HG03097 (cell line): Measurements from ENCODE around the gene PANX2.
"Not testable (repeated sequence)": the region's sequence is repeated elsewhere in the genome, so short reads cannot be mapped to it uniquely, and the experiment has no call there.

Experiments used
- ATAC-seq: cut with Tn5 transposase; IDR thresholded peaks from one replicate; pipeline ENCODE4 v1.9.1; 2021; ENCODE audit not compliant: unreplicated experiment, low FRiP score

Gene PANX2

DNA sequence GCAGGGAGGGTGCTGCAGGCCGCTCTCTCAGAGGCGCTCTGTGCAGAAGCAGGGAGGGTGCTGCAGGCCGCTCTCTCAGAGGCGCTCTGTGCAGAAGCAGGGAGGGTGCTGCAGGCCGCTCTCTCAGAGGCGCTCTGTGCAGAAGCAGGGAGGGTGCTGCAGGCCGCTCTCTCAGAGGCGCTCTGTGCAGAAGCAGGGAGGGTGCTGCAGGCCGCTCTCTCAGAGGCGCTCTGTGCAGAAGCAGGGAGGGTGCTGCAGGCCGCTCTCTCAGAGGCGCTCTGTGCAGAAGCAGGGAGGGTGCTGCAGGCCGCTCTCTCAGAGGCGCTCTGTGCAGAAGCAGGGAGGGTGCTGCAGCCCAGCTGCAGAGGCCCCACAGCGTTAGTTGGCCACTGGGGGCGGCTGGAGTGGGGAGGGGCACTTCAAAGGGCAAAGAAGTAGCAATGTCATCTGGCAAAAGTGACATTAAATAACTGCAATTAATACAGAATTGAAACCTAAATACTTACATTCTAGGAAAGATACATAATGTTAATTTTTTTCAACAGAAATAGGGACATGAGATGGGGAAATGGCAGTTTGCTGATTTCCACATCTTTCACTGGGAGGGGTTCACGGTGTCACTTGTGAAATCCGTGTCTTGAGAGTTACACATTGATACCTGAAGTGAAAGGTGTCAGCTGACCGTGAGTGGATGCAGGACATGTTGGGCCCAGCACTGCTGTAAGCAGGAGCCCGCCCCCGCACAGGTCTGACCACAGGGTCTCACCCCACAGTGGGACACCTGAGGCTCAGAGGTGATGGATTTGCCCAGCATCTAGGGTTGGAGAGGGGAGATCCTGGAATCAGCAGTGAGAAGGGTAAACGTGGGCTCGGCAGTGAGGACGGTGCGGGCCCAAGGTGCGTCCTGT is 23.0 kb upstream of the PANX2 start:
- ATAC-seq = not testable (repeated sequence)

DNA sequence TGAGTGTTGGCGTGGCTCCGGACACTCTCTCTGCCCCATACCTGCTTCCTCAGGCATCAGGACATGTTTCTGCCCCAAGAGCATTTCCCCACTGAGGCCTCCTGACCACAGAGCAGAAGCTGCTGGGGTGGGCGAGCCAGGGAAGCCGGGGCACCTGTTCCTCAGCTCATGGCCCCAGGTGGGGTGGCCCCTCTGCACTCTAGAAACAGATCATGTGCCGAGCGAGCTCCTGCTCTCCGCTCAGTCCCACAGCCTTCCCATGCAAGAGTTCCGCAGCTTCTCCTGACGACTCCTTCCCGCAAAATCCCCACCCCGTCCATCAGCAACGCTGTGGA is 22.4 kb upstream of the PANX2 start:
- no peak for ATAC-seq

GRCh38 chr22:50148991-50149721 is 21.4 kb upstream of the PANX2 start:
- ATAC-seq = no peak

DNA sequence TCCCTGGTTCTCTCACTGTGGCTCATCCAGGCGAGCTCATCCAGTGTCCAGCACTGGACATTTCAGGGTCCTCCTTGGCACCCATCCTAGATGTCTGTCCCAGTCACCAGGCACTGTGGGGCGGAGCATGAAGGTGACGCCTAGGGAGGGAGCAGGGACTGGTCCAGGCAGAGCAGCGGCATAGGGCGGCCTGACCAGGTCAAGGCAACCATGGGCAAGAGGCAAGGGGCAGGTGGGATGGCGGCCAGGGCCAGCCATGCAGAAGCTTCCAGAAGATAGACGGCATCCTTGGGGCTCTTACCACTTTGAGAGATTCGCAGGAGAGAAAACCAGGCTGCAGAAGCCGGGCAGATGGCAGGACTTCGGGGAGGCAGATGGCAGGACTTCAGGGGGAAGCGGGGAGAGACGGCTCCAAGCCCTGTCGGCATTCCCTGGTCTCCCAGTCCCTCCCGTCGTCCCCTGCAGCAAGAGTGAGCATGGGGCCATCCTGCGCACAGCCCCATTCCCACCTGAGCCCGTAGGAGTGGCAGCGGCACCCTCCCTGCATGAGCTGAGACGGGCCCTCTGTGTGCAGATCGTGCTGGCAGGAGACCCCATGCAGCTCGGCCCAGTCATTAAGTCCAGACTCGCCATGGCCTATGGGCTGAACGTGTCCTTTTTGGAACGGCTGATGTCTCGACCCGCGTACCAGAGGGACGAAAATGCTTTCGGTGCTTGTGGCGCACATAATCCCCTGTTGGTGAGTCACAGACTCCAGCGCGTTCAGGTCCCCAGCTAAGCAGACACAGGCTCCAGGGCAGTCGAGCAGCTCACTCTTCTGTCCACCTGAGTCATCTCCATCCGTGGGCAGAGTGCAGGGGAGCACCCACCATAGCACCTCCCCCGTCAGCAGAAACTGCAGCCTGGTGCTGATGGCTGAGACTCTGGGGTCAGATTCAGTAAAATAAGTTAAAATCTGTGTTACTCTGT is 20.1 kb upstream of the PANX2 start:
- no peak for ATAC-seq

- ATAC-seq = no peak
These were observed 18.7 kb upstream of the PANX2 start for GRCh38 chr22:50151571-50152537.

GRCh38 chr22:50153056-50153755 is 17.3 kb upstream of the PANX2 start:
- ATAC-seq = no peak

DNA sequence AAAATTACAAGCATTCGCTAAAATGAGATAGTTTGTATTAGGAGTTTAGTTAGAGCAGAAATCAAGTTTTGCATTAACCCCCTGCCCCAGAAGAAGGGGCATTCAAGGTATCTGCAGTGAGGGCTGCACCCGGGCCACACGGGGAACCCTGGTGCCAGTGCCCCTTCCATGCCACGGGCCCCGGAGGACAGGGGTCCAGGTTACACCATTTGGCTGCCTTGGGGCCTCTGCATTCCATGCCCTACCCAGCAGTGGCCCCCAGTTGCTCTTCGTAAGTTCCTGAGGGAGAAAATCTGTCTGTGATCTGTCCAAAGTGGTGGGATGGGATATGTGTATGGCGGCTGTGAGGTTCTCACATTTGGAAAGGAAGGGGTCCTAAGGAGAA is 16.8 kb upstream of the PANX2 start:
- ATAC-seq = no peak

DNA sequence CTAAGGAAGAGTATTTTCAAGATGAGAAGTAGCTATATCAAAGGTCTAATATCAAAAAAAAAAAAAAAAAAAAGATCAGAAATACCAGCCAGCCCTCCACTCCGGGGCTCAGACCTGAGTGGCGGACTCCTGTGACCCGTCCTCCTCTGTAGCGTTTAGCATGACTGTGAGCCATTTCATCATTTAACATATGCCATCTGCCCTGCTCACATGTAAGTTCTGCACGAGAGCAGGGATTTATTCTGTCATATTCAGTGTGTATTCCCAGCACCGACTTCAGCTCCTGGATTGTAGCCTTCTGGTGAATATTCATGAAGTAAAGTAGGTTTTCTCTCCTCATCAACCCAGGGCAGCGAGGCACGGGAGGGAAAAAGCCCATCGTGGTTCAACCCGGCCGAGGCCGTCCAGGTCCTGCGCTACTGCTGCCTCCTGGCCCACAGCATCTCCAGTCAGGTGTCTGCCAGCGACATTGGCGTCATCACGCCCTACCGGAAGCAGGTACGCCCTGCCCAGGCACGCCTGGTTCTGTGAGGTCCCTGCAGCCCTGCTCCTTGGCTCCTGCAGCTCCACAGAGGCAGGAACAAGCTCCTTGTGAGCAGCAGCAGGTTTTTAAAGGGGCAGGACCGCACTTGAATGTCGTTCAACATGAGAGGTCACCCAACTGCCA is 12.7 kb upstream of the PANX2 start:
- no peak for ATAC-seq

GRCh38 chr22:50160947-50161346 is 9.6 kb upstream of the PANX2 start:
- no peak for ATAC-seq

GRCh38 chr22:50161508-50162390 is 8.8 kb upstream of the PANX2 start:
- no peak for ATAC-seq

DNA sequence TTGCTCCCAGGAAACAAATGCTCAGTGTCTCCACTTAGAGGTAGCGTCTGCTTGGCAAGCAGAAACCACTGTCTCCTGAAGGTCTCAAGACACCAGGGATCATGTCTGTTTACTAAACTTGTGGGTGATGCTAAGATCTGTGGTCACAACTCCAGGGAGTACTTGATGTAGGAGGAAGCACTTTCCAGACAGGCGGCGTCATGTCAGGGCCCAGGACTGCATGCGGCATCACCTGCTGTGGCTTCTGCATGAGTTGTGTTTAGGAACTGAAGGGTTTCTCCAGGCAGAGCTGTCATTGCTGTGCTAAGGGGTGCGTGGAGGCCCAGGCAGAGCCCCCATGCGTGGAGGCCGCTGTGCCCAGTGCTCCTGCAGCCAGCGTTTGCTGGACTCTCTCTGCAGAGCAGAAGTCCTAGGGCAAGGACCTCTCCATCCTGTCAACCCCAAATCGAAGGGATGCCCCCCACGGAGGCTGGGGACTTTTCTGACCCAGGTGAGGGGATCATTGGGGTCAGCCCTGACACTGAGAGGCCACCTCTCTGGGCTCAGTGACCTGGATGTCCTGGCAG is 8.1 kb upstream of the PANX2 start:
- ATAC-seq = no peak

GRCh38 chr22:50165436-50166123 is 5.0 kb upstream of the PANX2 start:
- ATAC-seq = no peak

GRCh38 chr22:50167689-50168489 is 2.6 kb upstream of the PANX2 start:
- ATAC-seq = no peak

DNA sequence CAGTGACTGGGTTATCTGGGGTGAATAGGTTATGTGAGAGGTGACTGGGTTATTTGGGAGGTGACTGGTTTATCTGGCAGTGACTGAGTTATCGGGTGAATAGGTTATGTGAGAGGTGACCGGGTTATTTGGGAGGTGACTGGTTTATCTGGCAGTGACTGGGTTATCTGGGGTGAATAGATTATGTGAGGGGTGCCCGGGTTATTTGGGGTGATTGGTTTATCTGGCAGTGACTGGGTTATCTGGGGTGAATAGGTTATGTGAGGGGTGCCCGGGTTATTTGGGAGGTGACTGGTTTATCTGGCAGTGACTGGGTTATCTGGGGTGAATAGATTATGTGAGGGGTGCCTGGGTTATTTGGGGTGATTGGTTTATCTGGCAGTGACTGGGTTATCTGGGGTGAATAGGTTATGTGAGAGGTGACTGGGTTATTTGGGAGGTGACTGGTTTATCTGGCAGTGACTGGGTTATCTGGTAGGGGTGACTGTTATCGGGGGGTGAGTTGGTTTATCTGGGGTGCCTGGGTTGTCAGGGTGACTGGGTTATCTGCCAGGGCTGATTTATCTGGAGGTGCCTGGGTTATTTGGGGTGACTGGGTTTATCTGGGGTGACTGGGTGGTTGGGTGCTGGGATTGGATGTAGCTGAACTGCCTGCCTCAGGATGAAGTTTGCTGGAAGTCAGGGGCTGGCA is 1.9 kb upstream of the PANX2 start:
- ATAC-seq = not testable (repeated sequence)

DNA sequence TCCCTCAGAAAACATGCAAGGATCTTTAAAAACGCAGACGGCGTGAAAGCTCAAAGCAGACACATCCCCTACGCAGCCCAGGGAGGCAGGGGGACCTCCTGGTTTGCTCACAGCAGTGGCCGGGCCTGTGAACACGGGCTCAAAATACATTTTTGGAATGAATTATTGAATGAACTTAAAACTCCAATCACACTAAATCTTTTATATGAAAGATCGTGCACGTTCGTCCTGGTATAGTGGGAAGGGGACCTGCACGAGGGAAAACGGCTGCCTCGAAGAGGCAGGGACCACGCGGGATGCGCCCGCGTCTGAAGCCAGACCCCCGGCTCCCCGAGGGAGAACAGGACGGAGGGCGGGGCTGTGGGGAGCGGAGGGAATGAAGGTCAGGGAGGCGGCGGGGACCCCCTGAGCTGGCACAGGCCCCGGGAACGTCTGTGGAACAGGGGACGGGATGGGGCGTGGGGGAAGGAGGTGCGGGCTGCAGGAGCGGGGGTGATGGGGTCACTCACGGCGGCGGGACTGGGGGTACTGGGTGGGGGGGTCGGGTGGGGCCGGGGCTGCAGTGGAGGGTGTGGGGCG is 1.3 kb upstream of the PANX2 start:
- ATAC-seq = no peak
